ENCODE data around the gene GRIK2.

GRIK2 gene

GRCh38 chr6:101879782-101880181 is 486.3 kb downstream of the GRIK2 start:
- no peak overlapping the region for H3K27ac ChIP-seq
- TF ChIP-seq CTCF (IDR thresholded peaks at IDR 0.05) (no peak), ZFX (IDR thresholded peaks at IDR 0.05; ENCODE audit: borderline replicate concordance) (no peak)

- H3K27ac ChIP-seq, result no peak overlapping the region
- TF ChIP-seq CTCF (IDR thresholded peaks at IDR 0.05), result no peak
- TF ChIP-seq ZFX (IDR thresholded peaks at IDR 0.05; ENCODE audit: borderline replicate concordance), result no peak
These were observed 490.0 kb downstream of the GRIK2 start for GRCh38 chr6:101883505-101883904.

GRCh38 chr6:101887532-101887931 is 494.0 kb downstream of the GRIK2 start:
- no peak overlapping the region for H3K27ac ChIP-seq
- TF ChIP-seq ZFX (IDR thresholded peaks at IDR 0.05; ENCODE audit: borderline replicate concordance), result no peak
- no peak for TF ChIP-seq CTCF (IDR thresholded peaks at IDR 0.05)

GRCh38 chr6:101907356-101908217 is 514.1 kb downstream of the GRIK2 start:
- TF ChIP-seq ZFX (IDR thresholded peaks at IDR 0.05; ENCODE audit: borderline replicate concordance), result no peak
- no peak overlapping the region for H3K27ac ChIP-seq

GRCh38 chr6:101909366-101909765 is 515.9 kb downstream of the GRIK2 start:
- no peak for TF ChIP-seq ZFX (IDR thresholded peaks at IDR 0.05; ENCODE audit: borderline replicate concordance)
- TF ChIP-seq CTCF (IDR thresholded peaks at IDR 0.05), result no peak
- no peak overlapping the region for H3K27ac ChIP-seq

GRCh38 chr6:101912311-101912710 is 518.8 kb downstream of the GRIK2 start:
- no peak for TF ChIP-seq ZFX (IDR thresholded peaks at IDR 0.05; ENCODE audit: borderline replicate concordance)
- TF ChIP-seq CTCF (IDR thresholded peaks at IDR 0.05), result no peak
- no peak overlapping the region for H3K27ac ChIP-seq

GRCh38 chr6:101918471-101918870 is 525.0 kb downstream of the GRIK2 start:
- no peak overlapping the region for H3K27ac ChIP-seq
- TF ChIP-seq ZFX (IDR thresholded peaks at IDR 0.05; ENCODE audit: borderline replicate concordance) (no peak), CTCF (IDR thresholded peaks at IDR 0.05) (no peak)
